NCI-H1694 treated with DMSO at 0.1 percent for 48 hours (cell line): ENCODE measurements around the gene SEBOX.

Source experiments
- DNase-seq: peaks from one replicate; lab custom pipeline; 2025; lab: John Stamatoyannopoulos, UW

Gene SEBOX

DNA sequence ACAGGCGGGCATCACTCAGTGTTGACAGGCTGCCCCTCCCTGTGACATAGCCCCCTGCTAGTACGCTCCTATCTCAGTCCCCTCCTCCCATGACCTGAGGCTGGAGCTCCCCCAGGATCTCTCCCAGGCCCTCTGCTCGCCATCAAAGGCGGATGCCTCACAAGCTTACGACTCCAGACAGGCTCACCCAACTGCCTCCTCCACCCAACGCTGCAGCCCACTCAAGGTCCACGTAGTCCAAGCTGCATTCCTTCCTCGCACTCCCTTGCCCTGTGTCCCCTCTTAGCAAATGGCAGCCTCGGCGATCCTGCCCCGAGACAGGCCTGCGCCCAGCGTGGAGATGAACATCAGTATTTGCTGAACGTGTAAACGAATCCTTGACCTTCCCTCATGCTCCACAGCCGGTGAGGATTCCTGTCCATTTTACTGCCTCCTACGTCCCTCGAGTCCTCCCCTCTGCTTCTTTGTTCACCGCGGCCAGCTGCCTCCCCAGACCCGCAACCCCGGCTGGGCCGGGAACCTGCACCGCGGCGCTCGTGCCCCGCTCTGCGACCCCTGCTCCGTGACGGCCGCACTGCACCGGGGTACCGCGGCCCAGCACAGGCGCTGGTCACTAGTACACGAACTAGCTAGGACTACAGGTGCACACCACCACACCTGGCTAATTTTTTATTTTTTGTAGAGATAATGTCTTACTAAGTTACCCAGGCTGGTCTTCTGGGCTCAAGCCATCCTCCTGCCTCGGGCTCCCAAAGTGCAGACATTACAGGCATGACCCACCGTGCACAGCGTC is 46.8 kb downstream of the SEBOX start:
- no peak for DNase-seq

DNA sequence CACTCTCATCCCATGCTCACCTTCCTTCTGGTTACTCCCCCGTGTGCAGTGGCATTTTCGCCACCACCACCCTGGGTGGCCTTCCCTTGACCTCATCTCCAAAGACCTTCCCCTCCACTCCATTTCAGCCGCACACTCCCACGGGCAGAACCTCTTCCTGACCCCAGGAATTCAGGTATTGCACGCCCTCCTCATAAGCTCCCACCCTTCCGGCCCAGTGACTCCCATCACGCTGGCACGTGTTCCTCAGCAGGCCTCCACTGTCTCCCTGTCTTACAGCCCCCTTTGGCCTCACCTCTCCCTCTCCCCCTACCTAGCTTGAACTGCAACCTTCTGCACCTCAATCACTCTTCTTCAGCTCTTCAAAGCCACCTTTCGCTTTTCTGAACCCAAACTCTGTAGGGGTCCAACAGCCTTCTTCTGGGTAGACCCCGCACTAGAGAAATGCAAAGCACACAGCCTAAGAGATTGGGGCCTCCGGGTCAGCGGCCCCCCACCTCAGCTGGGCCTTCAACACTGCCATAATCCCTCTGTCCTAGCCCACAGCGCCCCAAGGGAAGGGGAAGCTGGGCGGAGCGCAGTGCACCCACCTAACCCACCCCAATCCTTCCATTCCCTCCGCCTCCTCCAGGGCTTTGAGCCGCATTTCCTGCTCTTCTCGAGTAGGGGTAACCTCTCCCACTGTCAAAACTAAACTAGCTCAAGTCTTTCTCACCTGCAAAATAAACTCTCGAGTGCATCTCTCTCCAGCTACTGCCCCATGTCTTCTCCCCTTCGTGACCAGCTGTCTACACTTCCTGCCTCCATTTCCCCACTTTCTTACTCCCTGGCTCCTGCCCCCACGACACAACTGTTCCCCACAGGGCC is 47.7 kb downstream of the SEBOX start:
- DNase-seq = no peak

DNA sequence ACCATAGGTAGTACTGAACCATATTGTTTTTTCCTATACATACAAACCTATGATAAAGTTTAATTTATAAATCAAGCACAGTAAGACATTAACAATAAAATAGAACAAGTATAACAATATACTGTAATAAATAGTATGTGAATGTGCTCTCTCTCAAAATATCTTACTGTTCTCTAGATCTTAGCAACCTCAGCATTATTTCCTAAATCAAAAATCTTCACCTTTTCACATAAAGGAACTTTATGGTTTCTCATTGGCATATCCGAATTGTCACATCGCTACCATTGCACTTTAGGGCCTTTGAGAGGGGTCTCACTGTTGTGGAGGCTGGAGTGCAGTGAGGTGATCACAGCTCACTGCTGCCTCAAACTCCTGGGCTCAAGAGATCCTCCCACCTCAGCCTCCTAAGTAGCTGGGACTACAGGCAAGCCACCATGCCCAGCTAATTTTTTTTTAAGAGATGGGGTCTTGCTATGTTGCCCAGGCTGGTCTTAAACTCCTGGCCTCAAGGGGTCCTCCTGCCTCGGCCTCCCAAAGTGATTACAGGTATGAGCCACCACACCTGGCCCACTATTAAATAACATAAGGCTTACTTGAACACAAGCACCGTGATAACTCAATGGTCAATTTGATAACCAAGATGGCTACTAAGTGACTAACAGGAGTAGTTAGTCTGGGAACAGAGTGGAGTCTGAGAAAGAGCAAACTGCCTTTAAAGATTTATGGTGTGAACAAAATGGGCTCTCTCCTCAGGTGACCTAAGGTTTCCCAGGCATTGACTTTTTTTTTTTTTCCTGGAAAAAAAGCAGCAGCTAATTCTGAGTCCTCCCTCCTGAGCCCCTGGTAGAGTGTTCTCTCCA is 48.9 kb downstream of the SEBOX start:
- DNase-seq = no peak

- no peak for DNase-seq
Observed at GRCh38 chr17:28313841-28314240, 51.2 kb downstream of the SEBOX start.
